Prostate gland (tissue), 2 donors: Measurements from ENCODE around the gene VPS41. TPM values are rescaled to one million over a fixed set of nuclear protein-coding genes. Genes with fewer than 3 reads are reported as not detected.

Source experiments
- DNase-seq: peaks from one replicate; pipeline ENCODE4 v3.0.0-alpha.2; 2019; ENCODE audit warnings: low spot score
- H3K27ac ChIP-seq, 2 donors: fragments of 200-600 bp; sonication (generic); 2 replicates each; pipeline ENCODE4 v1.5.1; 2017 to 2019
- H3K27me3 ChIP-seq: fragments of 200-600 bp; sonication (generic); replicated peaks from 2 replicates; pipeline ENCODE4 v1.5.1; 2019; ENCODE audit not compliant: insufficient read depth
- H3K36me3 ChIP-seq, 2 donors: fragments of 200-600 bp; sonication (generic); 1 replicate in 1 of 2; 2 replicates in 1 of 2; pipeline versions ENCODE4 v1.5.1 to v1.8.1; 2017 to 2019
- H3K4me1 ChIP-seq: fragments of 200-600 bp; sonication (generic); replicated peaks from 2 replicates; pipeline ENCODE4 v1.5.1; 2019
- H3K4me3 ChIP-seq, 2 donors: fragments of 200-600 bp; sonication (generic); 2 replicates each; pipeline ENCODE4 v1.5.1; 2017 to 2019
- H3K9me3 ChIP-seq: fragments of 200-600 bp; sonication (generic); 2 replicates; pipeline ENCODE4 v1.5.1; 2017
- POLR2A ChIP-seq: fragments of 450-650 bp; IDR thresholded peaks from one replicate; pipeline ENCODE4 v1.6.1; 2016; ENCODE audit warnings: antibody characterized with exemption, mild to moderate bottlenecking
- POLR2AphosphoS5 ChIP-seq: sonication (generic); formaldehyde crosslinking; IDR thresholded peaks from one replicate; pipeline ENCODE4 v1.6.1; 2017; ENCODE audit warnings: antibody characterized with exemption
- WGBS: methylation state at CpG from one replicate; pipeline ENCODE4 v1.1.5; 2018; 5-methylcytosine and 5-hydroxymethylcytosine counted together
- intact Hi-C: fragments of 100-400 bp; cut with DNase I; formaldehyde crosslinking; loops from one replicate; pipeline ENCODE4 v1.14.2; 2022
- total RNA-seq, 2 donors: library from RNA; depleted of rRNA; stranded (reverse); fragments of >200 nt; gene quantifications; one replicate each; pipeline ENCODE4 v1.1.0, GENCODE V29; 2016
- TF ChIP-seq, protein P1 (sequence below), 4 experiments: fragments of 200-600 bp in 2 of 4; fragments of 450-650 bp in 2 of 4; sonication (generic) in 2 of 4; IDR thresholded peaks; 1 replicate in 3 of 4; 2 replicates in 1 of 4; pipeline ENCODE4 v1.5.1; 2016 to 2019; ENCODE audit warnings: antibody characterized with exemption in 4 of 4, mild to moderate bottlenecking in 2 of 4, moderate library complexity in 2 of 4

The VPS41 gene
- total RNA-seq, 2 donors from 2014 or later: 30.8 to 39.7 TPM

- TF ChIP-seq POLR2AphosphoS5 (no peak), POLR2A (no peak)
- TF ChIP-seq, protein P1, sequence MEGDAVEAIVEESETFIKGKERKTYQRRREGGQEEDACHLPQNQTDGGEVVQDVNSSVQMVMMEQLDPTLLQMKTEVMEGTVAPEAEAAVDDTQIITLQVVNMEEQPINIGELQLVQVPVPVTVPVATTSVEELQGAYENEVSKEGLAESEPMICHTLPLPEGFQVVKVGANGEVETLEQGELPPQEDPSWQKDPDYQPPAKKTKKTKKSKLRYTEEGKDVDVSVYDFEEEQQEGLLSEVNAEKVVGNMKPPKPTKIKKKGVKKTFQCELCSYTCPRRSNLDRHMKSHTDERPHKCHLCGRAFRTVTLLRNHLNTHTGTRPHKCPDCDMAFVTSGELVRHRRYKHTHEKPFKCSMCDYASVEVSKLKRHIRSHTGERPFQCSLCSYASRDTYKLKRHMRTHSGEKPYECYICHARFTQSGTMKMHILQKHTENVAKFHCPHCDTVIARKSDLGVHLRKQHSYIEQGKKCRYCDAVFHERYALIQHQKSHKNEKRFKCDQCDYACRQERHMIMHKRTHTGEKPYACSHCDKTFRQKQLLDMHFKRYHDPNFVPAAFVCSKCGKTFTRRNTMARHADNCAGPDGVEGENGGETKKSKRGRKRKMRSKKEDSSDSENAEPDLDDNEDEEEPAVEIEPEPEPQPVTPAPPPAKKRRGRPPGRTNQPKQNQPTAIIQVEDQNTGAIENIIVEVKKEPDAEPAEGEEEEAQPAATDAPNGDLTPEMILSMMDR (IDR thresholded peaks at IDR 0.05): no peak
- intact Hi-C loops: no loop called here
- no peak overlapping the region for H3K4me3 ChIP-seq
Observed at GRCh38 chr7:38781991-38782390, 127.0 kb downstream of the VPS41 start.

GRCh38 chr7:38777609-38778008 lies 131.4 kb downstream of the VPS41 start:
- intact Hi-C loops: no loop called here

More at GRCh38 chr7:38781991-38782390, 127.0 kb downstream of the VPS41 start:
- no peak overlapping the region for H3K27ac ChIP-seq
- H3K27me3 ChIP-seq: no peaks in the 10 kb centered on the region
- H3K4me1 ChIP-seq: no peaks in the 10 kb centered on the region
- no peaks in the 10 kb centered on the region for H3K9me3 ChIP-seq
- no peak for DNase-seq
- no peaks in the 10 kb centered on the region for H3K36me3 ChIP-seq

GRCh38 chr7:38775506-38776175 lies 133.3 kb downstream of the VPS41 start:
- H3K4me3 ChIP-seq: no peak overlapping the region
- H3K9me3 ChIP-seq: no peaks in the 10 kb centered on the region
- no peaks in the 10 kb centered on the region for H3K36me3 ChIP-seq
- no peak overlapping the region for H3K27ac ChIP-seq
- no peak for DNase-seq
- H3K27me3 ChIP-seq: no peaks in the 10 kb centered on the region
- TF ChIP-seq, protein P1 (IDR thresholded peaks at IDR 0.05): no peak
- TF ChIP-seq POLR2A: no peak
- TF ChIP-seq POLR2AphosphoS5: no peak
- WGBS: 55% methylated on average over 3 of the region's 3 CpGs
- intact Hi-C loops: no loop called here
- H3K4me1 ChIP-seq: no peaks in the 10 kb centered on the region

More at GRCh38 chr7:38777609-38778008, 131.4 kb downstream of the VPS41 start:
- TF ChIP-seq, protein P1 (IDR thresholded peaks at IDR 0.05): no peak
- no peak for TF ChIP-seq POLR2A
- no peak for TF ChIP-seq POLR2AphosphoS5
- 41% methylated on average over 1 of the region's 1 CpG for WGBS
- no peaks in the 10 kb centered on the region for H3K36me3 ChIP-seq
- H3K27me3 ChIP-seq: no peaks in the 10 kb centered on the region
- H3K9me3 ChIP-seq: no peaks in the 10 kb centered on the region
- no peak overlapping the region for H3K27ac ChIP-seq
- no peak for DNase-seq
- no peaks in the 10 kb centered on the region for H3K4me1 ChIP-seq
- H3K4me3 ChIP-seq: no peak overlapping the region

GRCh38 chr7:38773430-38773829 lies 135.6 kb downstream of the VPS41 start:
- intact Hi-C loops: no loop called here
- TF ChIP-seq POLR2AphosphoS5: no peak
- TF ChIP-seq, protein P1 (IDR thresholded peaks at IDR 0.05): no peak
- no peak for TF ChIP-seq POLR2A
- WGBS: 11% methylated on average over 2 of the region's 2 CpGs
- Histone ChIP-seq H3K9me3 (no peaks in the 10 kb centered on the region), H3K27me3 (no peaks in the 10 kb centered on the region), H3K27ac (no peak overlapping the region), H3K4me1 (no peaks in the 10 kb centered on the region), H3K4me3 (no peak overlapping the region), H3K36me3 (no peaks in the 10 kb centered on the region)
- DNase-seq: no peak

- Histone ChIP-seq H3K27me3 (no peaks in the 10 kb centered on the region), H3K36me3 (no peaks in the 10 kb centered on the region), H3K4me3 (no peak overlapping the region), H3K4me1 (no peaks in the 10 kb centered on the region), H3K27ac (no peak overlapping the region), H3K9me3 (no peaks in the 10 kb centered on the region)
- TF ChIP-seq POLR2A (no peak), POLR2AphosphoS5 (no peak)
- TF ChIP-seq, protein P1 (IDR thresholded peaks at IDR 0.05): no peak
- intact Hi-C loops: no loop called here
- 67% methylated on average over 2 of the region's 2 CpGs for WGBS
- DNase-seq: no peak
Observed at GRCh38 chr7:38760226-38760625, 148.8 kb downstream of the VPS41 start.
